ENCODE measurements around the gene STK32B.

Gene STK32B

GRCh38 chr4:5469151-5469775 lies 418.0 kb downstream of the STK32B start:
- Histone ChIP-seq H3K9ac (ENCODE audit: low read depth, low read length) (no peak overlapping the region), H3K9me3 (replicated peaks; ENCODE audit: low read length) (no peaks in the 10 kb centered on the region), H3K36me3 (ENCODE audit: insufficient read depth, low read length) (no peaks in the 10 kb centered on the region), H3K4me2 (ENCODE audit: low read length) (no peak overlapping the region), H3K4me1 (ENCODE audit: control insufficient read depth, insufficient read depth, low read length) (no peaks in the 10 kb centered on the region), H3K4me3 (ENCODE audit: low read length) (no peak overlapping the region), H3K27me3 (ENCODE audit: control insufficient read depth, insufficient read depth, low read length) (no peaks in the 10 kb centered on the region)

GRCh38 chr4:5469861-5470260 lies 418.6 kb downstream of the STK32B start:
- Histone ChIP-seq H3K4me2 (ENCODE audit: low read length) (no peak overlapping the region), H3K36me3 (ENCODE audit: insufficient read depth, low read length) (no peaks in the 10 kb centered on the region), H3K4me1 (ENCODE audit: control insufficient read depth, insufficient read depth, low read length) (no peaks in the 10 kb centered on the region), H3K9me3 (replicated peaks; ENCODE audit: low read length) (no peaks in the 10 kb centered on the region), H3K4me3 (ENCODE audit: low read length) (no peak overlapping the region), H3K9ac (ENCODE audit: low read depth, low read length) (no peak overlapping the region), H3K27me3 (ENCODE audit: control insufficient read depth, insufficient read depth, low read length) (no peaks in the 10 kb centered on the region)

GRCh38 chr4:5470318-5471198 lies 419.3 kb downstream of the STK32B start:
- no peak overlapping the region for H3K4me3 ChIP-seq (ENCODE audit: low read length)
- no peak overlapping the region for H3K4me2 ChIP-seq (ENCODE audit: low read length)
- H3K36me3 ChIP-seq (ENCODE audit: insufficient read depth, low read length), result no peaks in the 10 kb centered on the region
- H3K9ac ChIP-seq (ENCODE audit: low read depth, low read length), result no peak overlapping the region
- H3K4me1 ChIP-seq (ENCODE audit: control insufficient read depth, insufficient read depth, low read length), result no peaks in the 10 kb centered on the region
- no peaks in the 10 kb centered on the region for H3K27me3 ChIP-seq (ENCODE audit: control insufficient read depth, insufficient read depth, low read length)
- H3K9me3 ChIP-seq (replicated peaks; ENCODE audit: low read length), result no peaks in the 10 kb centered on the region

- Histone ChIP-seq H3K4me2 (ENCODE audit: low read length) (no peak overlapping the region), H3K4me3 (ENCODE audit: low read length) (no peak overlapping the region), H3K27me3 (ENCODE audit: control insufficient read depth, insufficient read depth, low read length) (no peaks in the 10 kb centered on the region), H3K9ac (ENCODE audit: low read depth, low read length) (no peak overlapping the region), H3K4me1 (ENCODE audit: control insufficient read depth, insufficient read depth, low read length) (no peaks in the 10 kb centered on the region), H3K9me3 (replicated peaks; ENCODE audit: low read length) (no peaks in the 10 kb centered on the region), H3K36me3 (ENCODE audit: insufficient read depth, low read length) (no peaks in the 10 kb centered on the region)
Observed at GRCh38 chr4:5471206-5471605, 419.9 kb downstream of the STK32B start.

- H3K4me3 ChIP-seq (ENCODE audit: low read length), result no peak overlapping the region
- H3K4me2 ChIP-seq (ENCODE audit: low read length), result no peak overlapping the region
- no peak overlapping the region for H3K9ac ChIP-seq (ENCODE audit: low read depth, low read length)
- H3K9me3 ChIP-seq (replicated peaks; ENCODE audit: low read length), result no peaks in the 10 kb centered on the region
- H3K27me3 ChIP-seq (ENCODE audit: control insufficient read depth, insufficient read depth, low read length), result no peaks in the 10 kb centered on the region
- H3K36me3 ChIP-seq (ENCODE audit: insufficient read depth, low read length), result no peaks in the 10 kb centered on the region
- no peaks in the 10 kb centered on the region for H3K4me1 ChIP-seq (ENCODE audit: control insufficient read depth, insufficient read depth, low read length)
Observed at GRCh38 chr4:5471691-5472090, 420.4 kb downstream of the STK32B start.

- Histone ChIP-seq H3K4me2 (ENCODE audit: low read length) (no peak overlapping the region), H3K27me3 (ENCODE audit: control insufficient read depth, insufficient read depth, low read length) (no peaks in the 10 kb centered on the region), H3K4me3 (ENCODE audit: low read length) (no peak overlapping the region), H3K36me3 (ENCODE audit: insufficient read depth, low read length) (no peaks in the 10 kb centered on the region), H3K9ac (ENCODE audit: low read depth, low read length) (no peak overlapping the region), H3K9me3 (replicated peaks; ENCODE audit: low read length) (no peaks in the 10 kb centered on the region), H3K4me1 (ENCODE audit: control insufficient read depth, insufficient read depth, low read length) (no peaks in the 10 kb centered on the region)
Observed at GRCh38 chr4:5472160-5472591, 420.9 kb downstream of the STK32B start.

GRCh38 chr4:5473125-5473524 lies 421.8 kb downstream of the STK32B start:
- Histone ChIP-seq H3K27me3 (ENCODE audit: control insufficient read depth, insufficient read depth, low read length) (no peaks in the 10 kb centered on the region), H3K4me2 (ENCODE audit: low read length) (no peak overlapping the region), H3K4me3 (ENCODE audit: low read length) (no peak overlapping the region), H3K36me3 (ENCODE audit: insufficient read depth, low read length) (no peaks in the 10 kb centered on the region), H3K9ac (ENCODE audit: low read depth, low read length) (no peak overlapping the region), H3K9me3 (replicated peaks; ENCODE audit: low read length) (no peaks in the 10 kb centered on the region), H3K4me1 (ENCODE audit: control insufficient read depth, insufficient read depth, low read length) (no peaks in the 10 kb centered on the region)

- no peaks in the 10 kb centered on the region for H3K27me3 ChIP-seq (ENCODE audit: control insufficient read depth, insufficient read depth, low read length)
- no peak overlapping the region for H3K4me3 ChIP-seq (ENCODE audit: low read length)
- H3K4me2 ChIP-seq (ENCODE audit: low read length), result no peak overlapping the region
- no peaks in the 10 kb centered on the region for H3K9me3 ChIP-seq (replicated peaks; ENCODE audit: low read length)
- no peaks in the 10 kb centered on the region for H3K4me1 ChIP-seq (ENCODE audit: control insufficient read depth, insufficient read depth, low read length)
- H3K9ac ChIP-seq (ENCODE audit: low read depth, low read length), result no peak overlapping the region
- no peaks in the 10 kb centered on the region for H3K36me3 ChIP-seq (ENCODE audit: insufficient read depth, low read length)
Observed at GRCh38 chr4:5474756-5475155, 423.5 kb downstream of the STK32B start.

GRCh38 chr4:5477613-5478012 lies 426.3 kb downstream of the STK32B start:
- Histone ChIP-seq H3K36me3 (ENCODE audit: insufficient read depth, low read length) (no peaks in the 10 kb centered on the region), H3K27me3 (ENCODE audit: control insufficient read depth, insufficient read depth, low read length) (no peaks in the 10 kb centered on the region), H3K4me3 (ENCODE audit: low read length) (no peak overlapping the region), H3K9me3 (replicated peaks; ENCODE audit: low read length) (no peaks in the 10 kb centered on the region), H3K4me1 (ENCODE audit: control insufficient read depth, insufficient read depth, low read length) (no peaks in the 10 kb centered on the region), H3K4me2 (ENCODE audit: low read length) (no peak overlapping the region), H3K9ac (ENCODE audit: low read depth, low read length) (no peak overlapping the region)

- Histone ChIP-seq H3K27me3 (ENCODE audit: control insufficient read depth, insufficient read depth, low read length) (no peaks in the 10 kb centered on the region), H3K4me1 (ENCODE audit: control insufficient read depth, insufficient read depth, low read length) (no peaks in the 10 kb centered on the region), H3K9ac (ENCODE audit: low read depth, low read length) (no peak overlapping the region), H3K4me3 (ENCODE audit: low read length) (no peak overlapping the region), H3K4me2 (ENCODE audit: low read length) (no peak overlapping the region), H3K9me3 (replicated peaks; ENCODE audit: low read length) (no peaks in the 10 kb centered on the region), H3K36me3 (ENCODE audit: insufficient read depth, low read length) (no peaks in the 10 kb centered on the region)
Observed at GRCh38 chr4:5478169-5478568, 426.9 kb downstream of the STK32B start.

- H3K36me3 ChIP-seq (ENCODE audit: insufficient read depth, low read length), result no peaks in the 10 kb centered on the region
- H3K4me1 ChIP-seq (ENCODE audit: control insufficient read depth, insufficient read depth, low read length), result no peaks in the 10 kb centered on the region
- H3K9me3 ChIP-seq (replicated peaks; ENCODE audit: low read length), result no peaks in the 10 kb centered on the region
- no peak overlapping the region for H3K4me3 ChIP-seq (ENCODE audit: low read length)
- no peaks in the 10 kb centered on the region for H3K27me3 ChIP-seq (ENCODE audit: control insufficient read depth, insufficient read depth, low read length)
- H3K4me2 ChIP-seq (ENCODE audit: low read length), result no peak overlapping the region
- no peak overlapping the region for H3K9ac ChIP-seq (ENCODE audit: low read depth, low read length)
Observed at GRCh38 chr4:5478697-5479096, 427.4 kb downstream of the STK32B start.
